HCT116 (cell line): ENCODE data around the gene WSB1. TPM values are rescaled to one million over a fixed set of nuclear protein-coding genes. Genes with fewer than 3 reads are reported as not detected.
A peak's percentile ranks its signal among the peaks of the same experiment; 100 is the strongest.

ENCODE experiments used
- ATAC-seq: fragments of 200-7000 bp; cut with Tn5 transposase; 2 replicates; pipeline ENCODE4 v1.9.1; 2020; ENCODE audit warnings: mild to moderate bottlenecking, moderate library complexity
- BruUV-seq: library from RNA; stranded (reverse); fragments of 400-500 nt; replicated peaks from 2 replicates; lab custom pipeline; 2021; lab: Mats Ljungman, UMichigan
- CTCF ChIA-PET: fragments of 300-600 bp; sonication (Branson Sonifier 250); formaldehyde crosslinking; loops from one replicate; lab custom pipeline; 2021; ENCODE audit warnings: antibody characterized with exemption; lab: Charles Lee
- POLR2A ChIA-PET: fragments of 300-600, 350-600 bp; sonication (Branson Sonifier 250); formaldehyde crosslinking; loops from one replicate; lab custom pipeline; 2021; ENCODE audit warnings: antibody characterized with exemption; lab: Charles Lee
- RAD21 ChIA-PET, 2 experiments: fragments of 300-600 bp; sonication (Branson Sonifier 250); formaldehyde crosslinking; loops; one replicate each; lab custom pipeline; 2023; ENCODE audit warnings: low total read pairs in 2 of 2; ENCODE audit not compliant: uncharacterized antibody in 2 of 2, unreplicated experiment in 2 of 2, low non-redundant PET in 1 of 2; lab: Charles Lee
- DNase-seq: peaks from one replicate; pipeline ENCODE4 v3.0.0-alpha.2; 2010; ENCODE audit warnings: low read depth, low spot score
- H2AFZ ChIP-seq: fragments of 200-600 bp; shearing (Covaris generic), sonication (generic); 2 replicates; pipeline ENCODE4 v1.6.1; 2017; ENCODE audit warnings: low read depth, mixed run types, mixed read lengths, antibody characterized with exemption, low read length; ENCODE audit not compliant: poor library complexity, severe bottlenecking
- H3K27ac ChIP-seq: 2 replicates; pipeline ENCODE4 v1.5.1; 2012; ENCODE audit warnings: low read depth, low read length
- H3K27me3 ChIP-seq: fragments of 200-600 bp; sonication (generic); 2 replicates; pipeline ENCODE4 v1.6.1; 2016; ENCODE audit warnings: mixed run types, low read length, mixed read lengths; ENCODE audit not compliant: insufficient read depth
- H3K36me3 ChIP-seq, 2 experiments: fragments of 200-500 bp in 1 of 2; fragments of 200-600 bp in 1 of 2; sonication (Bioruptor generic) in 1 of 2; sonication (generic) in 1 of 2; 2 replicates each; pipeline versions ENCODE4 v1.5.1 to v1.6.1; 2014 to 2016; ENCODE audit warnings: low read length in 2 of 2, inconsistent platforms in 1 of 2, mixed read lengths in 1 of 2, mixed run types in 1 of 2; ENCODE audit not compliant: insufficient read depth in 2 of 2, control insufficient read depth in 1 of 2
- H3K4me1 ChIP-seq, 2 experiments: fragments of 200-600 bp in 1 of 2; sonication (generic) in 1 of 2; 2 replicates each; pipeline versions ENCODE4 v1.5.1 to v1.6.1; 2012 to 2017; ENCODE audit warnings: low read length in 2 of 2, inconsistent platforms in 1 of 2, mild to moderate bottlenecking in 1 of 2, mixed read lengths in 1 of 2, mixed run types in 1 of 2, moderate library complexity in 1 of 2; ENCODE audit not compliant: insufficient read depth in 2 of 2, control insufficient read depth in 1 of 2
- H3K4me2 ChIP-seq: fragments of 200-600 bp; sonication (generic); 2 replicates; pipeline ENCODE4 v1.6.1; 2017; ENCODE audit warnings: mixed run types, low read length, mixed read lengths
- H3K4me3 ChIP-seq, 2 experiments: fragments of 200-600 bp in 1 of 2; sonication (generic) in 1 of 2; replicated peaks in 1 of 2; 2 replicates each; pipeline ENCODE4 v1.5.1; 2011 to 2016; ENCODE audit warnings: low read length in 2 of 2, control low read depth in 1 of 2, low read depth in 1 of 2, mild to moderate bottlenecking in 1 of 2, mixed read lengths in 1 of 2, mixed run types in 1 of 2
- H3K79me2 ChIP-seq: fragments of 200-600 bp; sonication (generic); 2 replicates; pipeline ENCODE4 v1.6.1; 2017; ENCODE audit warnings: mild to moderate bottlenecking, mixed run types, low read length, moderate library complexity, mixed read lengths; ENCODE audit not compliant: insufficient read depth
- H3K9ac ChIP-seq: fragments of 200-600 bp; sonication (generic); 2 replicates; pipeline ENCODE4 v1.6.1; 2016; ENCODE audit warnings: low read length, mixed read lengths
- H3K9me2 ChIP-seq: fragments of 200-600 bp; sonication (generic), shearing (Covaris generic); 2 replicates; pipeline ENCODE4 v1.6.1; 2017; ENCODE audit warnings: mixed run types, mild to moderate bottlenecking, moderate library complexity; ENCODE audit not compliant: insufficient read depth
- H3K9me3 ChIP-seq, 2 experiments: fragments of 200-500 bp in 1 of 2; fragments of 200-600 bp in 1 of 2; sonication (Bioruptor generic) in 1 of 2; sonication (generic) in 1 of 2; 2 replicates each; pipeline ENCODE4 v1.6.1; 2014 to 2017; ENCODE audit warnings: low read length in 2 of 2, mixed read lengths in 2 of 2, inconsistent platforms in 1 of 2, low read depth in 1 of 2, mild to moderate bottlenecking in 1 of 2, mixed run types in 1 of 2, moderate library complexity in 1 of 2; ENCODE audit not compliant: control insufficient read depth in 1 of 2, insufficient read depth in 1 of 2
- H4K20me1 ChIP-seq: fragments of 200-600 bp; sonication (generic), shearing (Covaris generic); 2 replicates; pipeline ENCODE4 v1.6.1; 2017; ENCODE audit warnings: mixed run types, mild to moderate bottlenecking, moderate library complexity; ENCODE audit not compliant: insufficient read depth
- CBX3 ChIP-seq: IDR thresholded peaks from 2 replicates; pipeline ENCODE4 v1.6.1; 2012; ENCODE audit warnings: low read depth
- CEBPB ChIP-seq: IDR thresholded peaks from 2 replicates; pipeline ENCODE4 v1.6.1; 2012; ENCODE audit warnings: low read depth
- EGR1 ChIP-seq: IDR thresholded peaks from 2 replicates; pipeline ENCODE4 v1.6.1; 2012; ENCODE audit warnings: low read depth
- ELF1 ChIP-seq: IDR thresholded peaks from 2 replicates; pipeline ENCODE4 v1.6.1; 2012; ENCODE audit warnings: low read depth, borderline replicate concordance
- EZH2phosphoT487 ChIP-seq: fragments of 200-600 bp; IDR thresholded peaks from 2 replicates; pipeline ENCODE4 v1.6.1; 2018; ENCODE audit warnings: antibody characterized with exemption, borderline replicate concordance
- JUND ChIP-seq: IDR thresholded peaks from 2 replicates; pipeline ENCODE4 v1.6.1; 2012
- MAX ChIP-seq: IDR thresholded peaks from 2 replicates; pipeline ENCODE4 v1.6.1; 2012
- POLR2A ChIP-seq: IDR thresholded peaks from 2 replicates; pipeline ENCODE4 v1.7.0; 2011; ENCODE audit warnings: borderline replicate concordance; ENCODE audit not compliant: insufficient read depth, insufficient read length; ENCODE audit errors: extremely low read depth
- RAD21 ChIP-seq: IDR thresholded peaks from 2 replicates; pipeline ENCODE4 v1.6.1; 2012; ENCODE audit warnings: low read depth, mild to moderate bottlenecking
- REST ChIP-seq: IDR thresholded peaks from 2 replicates; pipeline ENCODE4 v1.6.1; 2012; ENCODE audit warnings: low read depth
- SIN3A ChIP-seq: IDR thresholded peaks from 2 replicates; pipeline ENCODE4 v1.6.1; 2012; ENCODE audit warnings: low read depth
- SP1 ChIP-seq: IDR thresholded peaks from 2 replicates; pipeline ENCODE4 v1.6.1; 2012; ENCODE audit warnings: low read depth
- TCF7L2 ChIP-seq: IDR thresholded peaks from 2 replicates; pipeline ENCODE4 v1.7.0; 2011; ENCODE audit warnings: borderline replicate concordance, inconsistent platforms; ENCODE audit not compliant: insufficient read depth, insufficient read length; ENCODE audit errors: extremely low read depth
- YY1 ChIP-seq: IDR thresholded peaks from 2 replicates; pipeline ENCODE4 v1.6.1; 2011; ENCODE audit warnings: low read length, low read depth, moderate library complexity, mild to moderate bottlenecking; ENCODE audit not compliant: insufficient replicate concordance; ENCODE audit errors: extremely low read depth
- ZBTB33 ChIP-seq: IDR thresholded peaks from 2 replicates; pipeline ENCODE4 v1.6.1; 2011; ENCODE audit warnings: mild to moderate bottlenecking, low read length, moderate library complexity; ENCODE audit not compliant: insufficient replicate concordance; ENCODE audit errors: extremely low read depth
- ZFX ChIP-seq: fragments of 450-650 bp; IDR thresholded peaks from 2 replicates; pipeline ENCODE4 v1.6.1; 2017
- ZNF274 ChIP-seq: fragments of 200-500 bp; sonication (Bioruptor generic); IDR thresholded peaks from 2 replicates; pipeline ENCODE4 v1.6.1; 2014; ENCODE audit warnings: mild to moderate bottlenecking, low read depth, low read length, inconsistent platforms
- intact Hi-C: fragments of 100-400 bp; cut with micrococcal nuclease; formaldehyde crosslinking; loops from 2 replicates; pipeline ENCODE4 v1.10.0; 2022
- total RNA-seq: library from RNA; stranded (reverse); gene quantifications from one replicate; pipeline ENCODE4 v1.2.1, GENCODE V29; 2021; ENCODE audit not compliant: unreplicated experiment

WSB1 gene
- total RNA-seq, 1 experiment from 2014 or later, result 88.0 TPM

GRCh38 chr17:27353033-27353460 lies 59.1 kb downstream of the WSB1 start (continued):
- no peak for TF ChIP-seq REST
- TF ChIP-seq JUND, result no peak
- TF ChIP-seq MAX, result no peak
- TF ChIP-seq EGR1, result no peak
- TF ChIP-seq ELF1, result no peak
- TF ChIP-seq ZNF274, result no peak

- H3K9ac ChIP-seq, result peak overlapping the region; percentile 98
- peak; percentile 74 for ATAC-seq
- no peaks in the 10 kb centered on the region for H3K27me3 ChIP-seq
- ChIA-PET CTCF (interaction anchor here (0.7 to 2.2 kb wide), 8 partner anchors 21 to 247 kb away, joined by 3 to 27 read pairs (median 5); no protein-coding TSS in a partner anchor), POLR2A (no interaction called here), RAD21 (interaction anchor here (0.7 to 2.4 kb wide), 4 partner anchors 215 to 248 kb away, joined by 3 to 7 read pairs (median 5); no protein-coding TSS in a partner anchor)
- peak overlapping the region; percentile 93 for H3K27ac ChIP-seq
- no peaks in the 10 kb centered on the region for H3K9me2 ChIP-seq
- no TSS peak for BruUV-seq
- H3K4me2 ChIP-seq, result peak overlapping the region; percentile 87
- no peaks in the 10 kb centered on the region for H3K36me3 ChIP-seq
- intact Hi-C loops, result loop anchor here (1.0 to 5.0 kb wide), 4 partner anchors 28 to 299 kb away; no protein-coding TSS in a partner anchor
- peaks cover 24 to 48% of the 10 kb centered on the region in 2 experiments for H3K4me1 ChIP-seq
- no peaks in the 10 kb centered on the region for H3K9me3 ChIP-seq
- DNase-seq, result peak; percentile 78
- no peaks in the 10 kb centered on the region for H4K20me1 ChIP-seq
- no peak overlapping the region for H2AFZ ChIP-seq
- H3K79me2 ChIP-seq, result peaks cover 26% of the 10 kb centered on the region
- H3K4me3 ChIP-seq, result peak overlapping the region; percentile 85 to 95
- TF ChIP-seq MAX, result peak; percentile 56
- TF ChIP-seq EGR1, result no peak
- peak; percentile 24 for TF ChIP-seq TCF7L2
- no peak for TF ChIP-seq ZBTB33
- TF ChIP-seq CBX3, result peak; percentile 27; the same call in 1 of the 2 replicates
- TF ChIP-seq EZH2phosphoT487, result no peak
- TF ChIP-seq CEBPB, result no peak
- no peak for TF ChIP-seq ZNF274
- TF ChIP-seq RAD21, result peak; percentile 70
- peak; percentile 59; the same call in 1 of the 2 replicates for TF ChIP-seq SIN3A
- TF ChIP-seq YY1, result peak; percentile 49
- TF ChIP-seq ELF1, result no peak
- peak; percentile 65 for TF ChIP-seq SP1
- TF ChIP-seq ZFX, result peak; percentile 66
- peak; percentile 43 for TF ChIP-seq POLR2A
Measured at GRCh38 chr17:27353461-27354050, 59.6 kb downstream of the WSB1 start.
